Measurements from ENCODE around the gene CORO7.

DNA sequence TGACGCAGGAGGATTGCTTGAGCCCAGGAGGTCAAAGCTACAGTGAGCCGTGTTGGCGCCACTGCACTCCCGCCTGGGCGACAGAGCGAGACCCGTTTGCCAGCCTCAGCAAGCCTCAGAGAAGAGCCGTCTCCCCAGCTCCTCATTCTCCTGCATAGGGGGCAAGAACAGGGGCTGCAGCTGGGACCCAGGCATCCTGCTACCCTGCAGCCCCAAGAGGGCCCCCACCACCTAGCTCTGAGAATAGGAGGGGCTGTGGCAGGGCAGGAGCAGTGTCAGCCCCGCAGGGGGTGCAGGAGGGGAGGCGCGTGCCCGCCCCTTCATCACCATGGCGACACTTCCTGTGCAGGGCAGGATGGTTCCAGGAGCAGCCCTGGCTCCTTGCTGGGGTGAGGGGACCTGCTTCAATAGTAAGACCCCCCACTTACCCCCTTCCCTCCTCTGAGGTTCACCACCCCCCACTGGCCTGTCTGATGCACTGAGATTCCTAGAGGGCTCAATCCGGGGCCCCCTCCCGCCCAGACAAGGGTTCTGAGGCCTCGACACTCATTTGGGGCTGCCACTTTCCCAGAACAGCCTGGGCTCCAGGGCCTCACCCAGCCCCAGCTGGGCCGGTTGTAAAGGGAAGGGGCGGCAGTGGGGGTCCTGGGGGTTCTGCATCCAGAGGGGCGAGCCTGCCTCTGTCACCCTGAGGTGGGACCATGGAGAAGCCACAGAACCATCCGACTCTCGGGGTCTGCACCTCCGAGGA lies 24.6 kb downstream of the CORO7 start:
- TF ChIP-seq, protein P1, sequence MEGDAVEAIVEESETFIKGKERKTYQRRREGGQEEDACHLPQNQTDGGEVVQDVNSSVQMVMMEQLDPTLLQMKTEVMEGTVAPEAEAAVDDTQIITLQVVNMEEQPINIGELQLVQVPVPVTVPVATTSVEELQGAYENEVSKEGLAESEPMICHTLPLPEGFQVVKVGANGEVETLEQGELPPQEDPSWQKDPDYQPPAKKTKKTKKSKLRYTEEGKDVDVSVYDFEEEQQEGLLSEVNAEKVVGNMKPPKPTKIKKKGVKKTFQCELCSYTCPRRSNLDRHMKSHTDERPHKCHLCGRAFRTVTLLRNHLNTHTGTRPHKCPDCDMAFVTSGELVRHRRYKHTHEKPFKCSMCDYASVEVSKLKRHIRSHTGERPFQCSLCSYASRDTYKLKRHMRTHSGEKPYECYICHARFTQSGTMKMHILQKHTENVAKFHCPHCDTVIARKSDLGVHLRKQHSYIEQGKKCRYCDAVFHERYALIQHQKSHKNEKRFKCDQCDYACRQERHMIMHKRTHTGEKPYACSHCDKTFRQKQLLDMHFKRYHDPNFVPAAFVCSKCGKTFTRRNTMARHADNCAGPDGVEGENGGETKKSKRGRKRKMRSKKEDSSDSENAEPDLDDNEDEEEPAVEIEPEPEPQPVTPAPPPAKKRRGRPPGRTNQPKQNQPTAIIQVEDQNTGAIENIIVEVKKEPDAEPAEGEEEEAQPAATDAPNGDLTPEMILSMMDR (IDR thresholded peaks at IDR 0.05; ENCODE audit: low read length): no peak
- no peak for TF ChIP-seq EZH2 (IDR thresholded peaks at IDR 0.05; ENCODE audit: borderline replicate concordance, low read length)
